ENCODE results near the gene CHRM3.
A peak's percentile ranks its signal among the peaks of the same experiment; 100 is the strongest.
"Not testable (repeated sequence)": the region's sequence is repeated elsewhere in the genome, so short reads cannot be mapped to it uniquely, and the experiment has no call there.

CHRM3 gene

DNA sequence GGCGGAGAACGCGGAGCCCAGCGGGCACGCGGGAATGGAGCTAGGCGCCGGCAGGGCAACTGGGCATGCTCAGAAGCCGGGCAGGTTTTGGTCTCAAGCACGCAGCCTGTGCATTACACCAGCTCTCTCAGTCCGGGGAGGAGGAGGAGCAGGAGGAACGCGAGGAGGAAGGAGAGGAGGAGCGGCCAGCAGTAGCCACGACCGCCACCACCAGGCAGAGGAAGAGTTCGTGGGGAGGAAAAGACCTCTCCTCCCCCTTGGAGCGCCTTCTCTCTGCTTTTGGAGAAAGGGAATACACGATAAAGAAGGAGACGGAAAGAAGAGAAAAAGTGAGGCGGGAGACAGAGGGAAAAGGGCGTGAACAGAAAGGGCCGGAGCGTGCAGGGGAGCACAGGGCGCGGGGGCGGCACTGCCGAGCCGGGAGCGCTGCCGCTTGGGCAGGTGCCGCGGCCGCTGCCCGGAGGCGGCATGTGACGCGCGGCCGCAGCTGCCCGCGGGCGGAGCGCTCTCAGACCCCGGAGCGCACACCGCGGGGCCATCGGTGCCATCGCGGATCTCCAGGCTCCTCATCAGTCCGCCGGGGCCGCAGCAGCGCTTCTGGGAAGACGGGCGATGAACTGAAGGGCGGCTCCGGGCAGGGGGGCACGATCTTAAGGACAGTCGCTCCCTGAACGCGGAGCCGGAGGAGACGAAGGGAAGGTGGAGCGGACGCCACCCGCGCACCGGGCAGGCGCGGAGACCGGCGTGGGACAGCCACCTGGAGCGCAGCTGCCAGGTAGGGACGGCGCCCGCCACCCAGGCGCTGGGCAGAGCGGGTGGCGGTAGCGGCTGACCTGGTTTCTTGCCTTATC, at the start of gene CHRM3:
Gene CHRM3 (plus strand): TSS at position 116 of the 851 bp plus-strand sequence. CDS start 520,884 bp downstream, outside the sequence.
- peak; percentile 38 to 54 for DNase-seq

GRCh38 chr1:239337799-239338430, 48.5 kb upstream of the CHRM3 start:
- no peak for DNase-seq

GRCh38 chr1:239347776-239348175, 38.6 kb upstream of the CHRM3 start:
- DNase-seq = no peak

- DNase-seq = no peak
Observed at GRCh38 chr1:239348635-239349353, 37.6 kb upstream of the CHRM3 start.

GRCh38 chr1:239349699-239350098, 36.7 kb upstream of the CHRM3 start:
- no peak for DNase-seq

DNA sequence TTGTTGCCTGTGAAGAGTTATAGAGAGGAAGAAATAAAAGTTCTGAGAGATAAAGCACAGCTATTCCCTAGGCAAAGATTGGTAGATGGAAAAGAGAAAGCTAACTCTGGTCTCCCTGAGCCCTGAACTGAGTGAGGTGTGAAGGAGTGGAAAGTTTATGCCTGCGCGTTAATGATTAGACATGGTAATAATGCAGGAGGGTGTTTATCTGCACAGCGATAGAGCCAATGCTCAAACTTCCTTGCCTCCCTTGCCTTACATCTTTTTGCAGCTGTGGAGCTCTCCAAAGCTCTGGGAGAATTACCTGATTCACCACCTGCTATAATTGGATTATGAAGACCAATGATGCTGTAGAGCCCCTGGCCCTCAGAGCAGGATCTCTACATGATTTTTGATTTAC, 32.8 kb upstream of the CHRM3 start:
- no peak for DNase-seq

- DNase-seq = no peak
Observed at GRCh38 chr1:239354231-239354630, 32.1 kb upstream of the CHRM3 start.

- no peak for DNase-seq
Observed at GRCh38 chr1:239357867-239358266, 28.5 kb upstream of the CHRM3 start.

DNA sequence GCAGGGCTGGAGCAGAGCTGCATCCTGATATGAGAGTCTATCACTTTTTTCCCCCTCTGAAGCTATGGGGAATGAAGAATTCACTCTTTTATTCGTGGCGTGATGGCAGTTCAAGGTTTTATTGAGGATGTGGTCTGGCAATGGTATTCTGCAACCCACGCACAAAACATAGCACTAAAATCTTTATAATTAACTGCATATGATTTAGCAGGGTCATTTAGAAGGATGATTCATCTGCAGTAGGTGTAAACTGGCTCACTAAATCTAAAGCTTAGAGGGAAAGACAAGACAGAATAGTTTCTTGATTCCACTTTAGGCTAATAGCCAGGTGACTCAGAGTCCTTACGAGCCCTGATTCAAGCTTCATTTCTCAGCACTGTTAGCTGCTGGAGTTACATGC, 25.0 kb upstream of the CHRM3 start:
- no peak for DNase-seq

GRCh38 chr1:239363930-239364329, 22.4 kb upstream of the CHRM3 start:
- no peak for DNase-seq

DNA sequence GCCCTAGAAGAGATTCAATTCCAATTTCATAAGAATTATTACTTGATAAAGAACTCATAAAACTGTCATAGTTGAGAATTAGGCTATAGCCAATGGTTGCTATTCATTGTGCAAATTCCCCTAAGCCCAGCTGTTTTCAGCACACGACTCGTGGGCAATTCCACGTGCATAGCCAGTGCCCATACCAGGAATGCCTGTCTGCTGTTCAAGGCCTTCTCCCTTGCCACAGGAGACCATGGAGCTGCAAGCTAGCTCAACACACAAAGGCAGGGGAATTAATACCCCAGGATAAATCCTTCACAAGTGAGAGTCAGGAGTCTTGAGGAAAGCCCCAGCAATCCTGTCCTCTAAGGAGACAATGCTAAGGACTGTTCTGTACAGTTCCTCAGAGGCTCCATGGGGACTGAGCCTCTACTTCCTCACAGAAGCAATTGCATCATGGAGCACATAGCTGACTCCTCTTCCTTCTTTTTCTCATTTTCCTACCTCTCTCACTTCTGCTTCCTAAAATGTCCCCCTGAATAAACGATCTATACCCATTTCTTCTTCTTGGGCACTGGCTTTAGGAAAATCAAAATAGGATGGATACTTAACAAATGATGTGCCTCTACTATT, 19.1 kb upstream of the CHRM3 start:
- DNase-seq = no peak

DNA sequence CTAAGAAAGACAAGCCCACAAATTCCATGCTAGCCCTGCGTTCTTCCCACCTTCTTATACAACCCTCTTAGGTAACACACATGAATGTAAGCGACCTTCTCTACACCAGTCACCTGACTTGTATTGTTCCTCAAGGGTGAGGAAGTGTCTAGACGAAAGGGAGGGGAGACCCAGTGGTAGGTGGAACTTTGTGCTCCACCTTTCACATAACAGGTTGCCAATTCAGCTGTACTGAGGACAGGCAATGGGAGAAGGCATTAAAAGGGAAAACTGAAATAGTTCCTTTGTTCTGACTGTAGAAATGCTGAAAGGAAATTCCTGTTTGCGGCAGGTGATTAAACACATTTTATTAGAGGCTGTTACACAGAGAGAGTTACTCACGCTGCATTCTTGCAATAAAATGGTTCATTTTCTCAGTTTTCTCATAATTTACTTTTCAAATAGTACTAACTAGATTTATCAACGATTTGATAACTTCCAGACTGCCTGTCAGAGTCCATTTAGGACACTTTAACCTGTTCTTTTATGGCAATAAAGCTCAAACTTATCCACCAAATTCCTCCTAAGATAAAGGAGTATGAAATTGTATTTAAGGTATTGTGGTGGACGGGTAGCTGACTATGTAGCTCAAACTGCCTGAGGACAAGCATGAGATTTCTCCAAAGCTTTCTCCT, 17.8 kb upstream of the CHRM3 start:
- no peak for DNase-seq

DNA sequence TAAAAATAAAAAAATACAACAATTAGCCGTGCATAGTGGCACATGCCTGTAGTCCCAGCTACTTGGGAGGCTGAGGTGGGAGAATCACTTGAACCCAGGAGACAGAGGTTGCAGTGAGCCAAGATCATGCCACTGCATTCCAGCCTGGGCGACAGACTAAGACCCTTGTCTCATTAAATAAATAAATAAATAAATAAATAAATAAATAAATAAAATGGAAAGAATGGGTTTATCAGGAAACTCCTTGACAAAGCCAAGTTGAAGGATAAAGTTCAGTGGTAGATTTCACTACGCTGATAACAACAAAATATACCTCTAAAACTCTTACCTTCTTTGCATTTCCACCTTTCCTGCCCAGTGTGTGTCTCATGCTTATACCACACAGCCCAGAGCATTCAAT, 15.5 kb upstream of the CHRM3 start:
- not testable (repeated sequence) for DNase-seq

- no peak for DNase-seq
Observed at GRCh38 chr1:239382666-239383065, 3.7 kb upstream of the CHRM3 start.

DNA sequence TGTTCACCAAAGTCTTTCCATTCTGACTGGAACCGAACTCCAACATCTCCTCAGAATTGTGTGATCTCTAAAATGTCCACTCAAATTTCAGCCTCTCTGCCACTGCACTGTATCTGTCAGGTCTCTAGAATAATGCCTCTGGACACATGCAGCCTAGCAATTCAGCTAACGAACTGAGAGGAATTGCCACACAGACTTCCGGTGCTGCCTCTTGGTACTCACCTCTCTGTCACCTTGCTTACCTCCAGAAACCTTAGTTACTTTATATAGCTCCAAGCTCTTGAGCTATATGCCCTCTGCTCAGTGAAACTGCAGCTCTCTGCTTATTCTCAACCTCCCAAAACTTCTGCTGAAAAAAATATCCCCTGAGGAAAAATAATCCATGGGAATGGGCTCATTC, 2.7 kb upstream of the CHRM3 start:
- no peak for DNase-seq

DNA sequence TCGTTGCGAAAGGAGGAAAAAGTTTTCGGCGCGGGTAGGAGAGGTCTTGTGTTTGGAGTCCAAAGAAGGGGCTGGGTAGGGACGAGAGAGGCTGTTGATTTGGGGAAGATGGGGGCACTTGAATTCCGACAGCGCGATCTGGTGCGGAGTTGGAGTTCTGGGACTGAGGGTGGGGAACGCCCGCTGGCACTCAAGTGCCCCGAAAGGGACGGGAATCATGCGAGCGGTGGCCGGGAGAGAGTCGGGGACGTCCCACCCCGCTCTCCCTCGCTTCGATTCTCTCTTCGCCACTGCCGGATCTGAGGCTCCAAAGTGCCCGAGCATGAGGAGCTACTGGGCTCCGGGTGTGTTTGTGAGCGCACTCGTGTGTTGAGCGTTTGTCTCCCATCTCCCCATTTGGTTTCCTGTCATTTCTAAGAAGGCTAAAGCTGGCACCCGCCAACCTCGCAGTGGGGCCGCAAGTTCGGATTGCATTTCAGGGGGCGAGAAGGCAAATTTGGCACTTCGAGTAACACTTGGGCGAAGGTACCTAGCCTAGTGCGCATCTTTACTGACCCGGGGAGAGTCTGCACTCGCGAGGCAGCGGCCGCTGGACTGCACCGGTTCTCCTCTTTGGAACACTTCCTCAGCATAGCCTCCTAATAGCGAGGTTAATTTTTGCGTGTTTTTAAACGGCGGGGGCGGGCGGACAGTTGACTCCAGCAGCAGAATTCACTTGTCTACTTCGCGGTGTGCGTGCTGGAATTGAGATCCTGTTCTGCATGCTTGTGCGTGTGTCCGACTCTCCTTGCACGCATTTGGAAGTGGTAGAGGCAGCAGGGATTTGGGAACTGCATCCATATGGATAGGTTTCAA, 1.2 kb downstream of the CHRM3 start:
- DNase-seq = no peak

DNA sequence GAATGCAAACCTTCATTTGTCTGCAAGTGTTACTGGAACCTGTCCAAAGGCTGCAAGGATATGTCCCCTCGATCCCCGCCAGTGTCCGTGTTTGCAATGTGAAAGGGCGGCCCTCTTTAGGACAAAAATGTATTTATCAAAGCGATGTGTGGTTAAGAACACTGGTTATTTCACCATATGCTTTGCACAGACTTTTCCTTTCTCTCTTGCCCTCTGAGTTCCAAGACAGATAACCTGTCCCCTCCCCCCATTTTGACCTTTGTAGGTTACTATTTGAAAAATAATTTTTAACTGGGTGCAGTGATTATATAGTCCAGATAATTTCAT, 1.8 kb downstream of the CHRM3 start:
- no peak for DNase-seq

DNA sequence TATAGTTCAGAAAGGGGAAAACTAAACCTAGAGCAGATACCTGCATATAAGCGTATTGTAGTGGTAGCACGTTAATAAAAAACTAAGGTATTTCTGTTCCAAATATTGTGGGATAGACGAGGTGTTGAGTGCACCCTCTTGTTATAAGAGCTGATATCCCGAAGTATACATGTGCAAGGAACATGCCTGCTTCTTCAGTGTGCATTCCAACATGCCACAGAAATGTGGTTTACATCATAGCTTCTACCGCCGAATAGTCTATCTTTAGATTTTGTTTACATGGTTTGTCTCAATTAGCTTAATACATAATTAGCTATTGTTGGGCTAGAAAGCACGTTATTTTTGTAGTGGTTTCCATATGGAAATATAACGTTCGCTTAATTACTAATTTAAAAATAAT, 2.2 kb downstream of the CHRM3 start:
- no peak for DNase-seq

- no peak for DNase-seq
Observed at GRCh38 chr1:239389703-239390102, 3.3 kb downstream of the CHRM3 start.

GRCh38 chr1:239392271-239392670, 5.9 kb downstream of the CHRM3 start:
- DNase-seq = no peak

DNA sequence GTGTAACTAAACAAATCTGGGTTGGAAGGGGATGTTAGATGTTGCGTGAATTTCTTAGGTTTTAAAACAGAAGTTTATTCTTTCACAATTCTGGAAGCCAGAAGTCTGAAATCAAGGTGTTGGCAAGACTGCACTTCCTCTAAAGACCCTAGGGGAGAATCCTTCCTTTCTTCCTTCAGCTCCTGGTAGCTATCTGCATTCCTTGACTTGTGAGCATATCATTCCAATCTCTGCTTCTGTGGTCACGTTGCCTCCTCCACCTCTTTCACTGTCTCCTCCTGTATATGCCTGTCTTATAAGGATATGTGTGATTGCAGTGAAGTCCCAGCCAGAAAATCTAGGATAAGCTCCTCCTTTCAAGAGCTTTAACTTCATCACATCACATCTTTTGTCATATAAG, 7.7 kb downstream of the CHRM3 start:
- DNase-seq = no peak

GRCh38 chr1:239413916-239414315, 27.5 kb downstream of the CHRM3 start:
- no peak for DNase-seq
